GM23248 (cell line): Measurements from ENCODE around the gene NOTCH1.

ENCODE experiments used
- EZH2 ChIP-seq: fragments of 200-600 bp; sonication (generic); IDR thresholded peaks from 2 replicates; pipeline ENCODE4 v1.6.1; 2018; ENCODE audit warnings: antibody characterized with exemption, mild to moderate bottlenecking; ENCODE audit not compliant: insufficient read depth, poor library complexity, severe bottlenecking
- EZH2phosphoT487 ChIP-seq: fragments of 200-600 bp; sonication (generic); IDR thresholded peaks from 2 replicates; pipeline ENCODE4 v1.6.1; 2018; ENCODE audit warnings: antibody characterized with exemption, moderate library complexity, mild to moderate bottlenecking, low read depth; ENCODE audit not compliant: insufficient read depth

DNA sequence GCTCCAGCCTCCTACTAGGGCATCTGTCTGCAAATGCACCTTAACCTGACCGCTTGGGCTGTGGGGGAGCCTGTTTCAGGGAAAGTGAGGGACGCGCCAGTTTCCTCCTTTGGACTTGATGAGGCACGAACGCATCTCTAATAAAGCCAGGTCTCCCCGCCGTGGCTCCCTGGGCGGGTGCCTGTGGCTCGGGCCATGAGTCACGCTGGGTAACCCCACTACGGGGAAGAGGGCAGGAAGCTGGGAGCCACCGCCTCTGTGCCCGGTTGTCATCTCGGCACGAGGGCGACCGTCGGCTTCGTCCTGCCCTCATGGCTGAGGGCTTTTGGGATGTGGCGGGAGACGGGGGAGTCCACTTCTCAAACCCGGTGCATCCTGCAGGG lies 12.1 kb downstream of the NOTCH1 start:
- TF ChIP-seq EZH2 (no peak), EZH2phosphoT487 (no peak)
